ENCODE measurements around the gene FBXL17.
"Not testable (repeated sequence)": the region's sequence is repeated elsewhere in the genome, so short reads cannot be mapped to it uniquely, and the experiment has no call there.

The FBXL17 gene

GRCh38 chr5:108238936-108239887 lies 142.7 kb downstream of the FBXL17 start:
- no peak for DNase-seq

- no peak for DNase-seq
These were observed 143.4 kb downstream of the FBXL17 start for GRCh38 chr5:108238461-108238860.

- DNase-seq: no peak
These were observed 148.2 kb downstream of the FBXL17 start for GRCh38 chr5:108233617-108234155.

- no peak for DNase-seq
These were observed 149.1 kb downstream of the FBXL17 start for GRCh38 chr5:108232805-108233204.

- DNase-seq: no peak
These were observed 159.9 kb downstream of the FBXL17 start for GRCh38 chr5:108222011-108222410.

- DNase-seq: no peak
These were observed 161.1 kb downstream of the FBXL17 start for GRCh38 chr5:108220834-108221233.

- peak; percentile 55 for DNase-seq
These were observed 165.0 kb downstream of the FBXL17 start for GRCh38 chr5:108216890-108217289.

GRCh38 chr5:108214857-108215256 lies 167.0 kb downstream of the FBXL17 start:
- no peak for DNase-seq

- DNase-seq: peak; percentile 3
These were observed 169.0 kb downstream of the FBXL17 start for GRCh38 chr5:108212775-108213346.

GRCh38 chr5:108206707-108207106 lies 175.2 kb downstream of the FBXL17 start:
- DNase-seq: no peak

GRCh38 chr5:108201721-108202120 lies 180.2 kb downstream of the FBXL17 start:
- DNase-seq: no peak

GRCh38 chr5:108196276-108196675 lies 185.6 kb downstream of the FBXL17 start:
- DNase-seq: no peak

GRCh38 chr5:108193021-108193795 lies 188.7 kb downstream of the FBXL17 start:
- peak; percentile 78 for DNase-seq

- no peak for DNase-seq
These were observed 197.0 kb downstream of the FBXL17 start for GRCh38 chr5:108184940-108185339.

GRCh38 chr5:108181975-108182374 lies 199.9 kb downstream of the FBXL17 start:
- no peak for DNase-seq

- no peak for DNase-seq
These were observed 207.6 kb downstream of the FBXL17 start for GRCh38 chr5:108174286-108174685.

- no peak for DNase-seq
These were observed 210.1 kb downstream of the FBXL17 start for GRCh38 chr5:108171759-108172158.

GRCh38 chr5:108168915-108169314 lies 213.0 kb downstream of the FBXL17 start:
- no peak for DNase-seq

- no peak for DNase-seq
These were observed 214.7 kb downstream of the FBXL17 start for GRCh38 chr5:108167174-108167573.

GRCh38 chr5:108164574-108164973 lies 217.3 kb downstream of the FBXL17 start:
- DNase-seq: no peak

- not testable (repeated sequence) for DNase-seq
These were observed 229.0 kb downstream of the FBXL17 start for GRCh38 chr5:108152854-108153253.

- DNase-seq: no peak
These were observed 232.5 kb downstream of the FBXL17 start for GRCh38 chr5:108149369-108149768.

- DNase-seq: peak; percentile 18
These were observed 233.2 kb downstream of the FBXL17 start for GRCh38 chr5:108148715-108149139.

Measured in EL (cell line).